K562 (cell line): Measurements from ENCODE around the gene RBFOX2. TPM values are rescaled to one million over a fixed set of nuclear protein-coding genes. Genes with fewer than 3 reads are reported as not detected.
A peak's percentile ranks its signal among the peaks of the same experiment; 100 is the strongest.

Source experiments
- EP400 ChIP-seq: fragments of 450-650 bp; IDR thresholded peaks from 2 replicates; pipeline ENCODE4 v1.6.1; 2017; ENCODE audit warnings: antibody characterized with exemption, mild to moderate bottlenecking, moderate library complexity
- ESRRA ChIP-seq: fragments of 450-650 bp; IDR thresholded peaks from 2 replicates; pipeline ENCODE4 v1.6.1; 2014; ENCODE audit warnings: low read depth, mild to moderate bottlenecking, moderate library complexity, borderline replicate concordance
- GTF2E2 ChIP-seq: fragments of 200-800 bp; sonication (Bioruptor generic); IDR thresholded peaks from 2 replicates; pipeline ENCODE4 v1.6.1; 2016; ENCODE audit warnings: missing genetic modification characterization, missing compliant biosample characterization
- MAZ ChIP-seq, 2 experiments: fragments of 450-650 bp in 1 of 2; sonication (generic) in 1 of 2; formaldehyde crosslinking; IDR thresholded peaks in 1 of 2; conservative IDR thresholded peaks in 1 of 2; 2 replicates each; pipeline versions ENCODE4 v1.4.0 to v1.5.0; 2020; ENCODE audit warnings: mild to moderate bottlenecking in 1 of 2, missing genetic modification reagents in 1 of 2
- NR2C2 ChIP-seq, 2 experiments: fragments of 200-800 bp in 1 of 2; sonication (Bioruptor generic) in 1 of 2; sonication (generic) in 1 of 2; formaldehyde crosslinking in 1 of 2; IDR thresholded peaks; 2 replicates each; pipeline versions ENCODE4 v1.6.1 to v1.8.0; 2016 to 2022; ENCODE audit warnings: mild to moderate bottlenecking in 1 of 2, missing compliant biosample characterization in 1 of 2, missing genetic modification characterization in 1 of 2, missing genetic modification reagents in 1 of 2
- TARDBP ChIP-seq: fragments of 450-650 bp; IDR thresholded peaks from 2 replicates; pipeline ENCODE4 v1.6.1; 2016
- TSC22D4 ChIP-seq: fragments of 450-650 bp; IDR thresholded peaks from 2 replicates; pipeline ENCODE4 v1.6.1; 2016; ENCODE audit warnings: missing genetic modification characterization, missing biosample characterization, control low read depth
- ZNF23 ChIP-seq: fragments of 250-450 bp; sonication (Bioruptor Pico); IDR thresholded peaks from 2 replicates; pipeline ENCODE4 v1.4.0; 2020; ENCODE audit warnings: mild to moderate bottlenecking
- polyA plus RNA-seq, 8 experiments: library from polyadenylated mRNA; depleted of rRNA in 4 of 8; stranded (reverse) in 5 of 8; unstranded in 3 of 8; fragments of >200 nt; fragmentation: Nextera tagmentation in 2 of 8; fragmentation: Illumina TruSeq in 1 of 8; extraction: Ambion mirVana in 2 of 8; extraction: Trizol in 1 of 8; gene quantifications; 2 replicates each; pipeline versions ENCODE4 v1.2.1 to v1.2.3, GENCODE V29; 2011 to 2014; ENCODE audit warnings: inconsistent platforms in 1 of 8, missing spikeins in 1 of 8
- total RNA-seq, 7 experiments: library from RNA; depleted of rRNA in 6 of 7; stranded (reverse); fragments of >200 nt in 6 of 7; fragmentation: Illumina TruSeq in 2 of 7; extraction: Trizol in 2 of 7; gene quantifications; 2 replicates each; pipeline versions ENCODE4 v1.2.1 to v1.2.3, GENCODE V29; 2011 to 2021; ENCODE audit warnings: low replicate concordance in 1 of 7
- TF ChIP-seq, protein P1 (sequence below): fragments of 450-650 bp; formaldehyde crosslinking; IDR thresholded peaks from 2 replicates; pipeline ENCODE4 v1.4.0; 2020; ENCODE audit warnings: mild to moderate bottlenecking, moderate library complexity
- TF ChIP-seq, protein P2 (sequence below), 3 experiments: fragments of 200-800 bp in 1 of 3; sonication (Bioruptor generic) in 1 of 3; sonication (generic) in 1 of 3; formaldehyde crosslinking in 1 of 3; IDR thresholded peaks; 2 replicates each; pipeline versions ENCODE4 v1.6.1 to v1.8.0; 2016 to 2022; ENCODE audit warnings: mild to moderate bottlenecking in 2 of 3, missing compliant biosample characterization in 2 of 3, missing genetic modification characterization in 2 of 3, missing genetic modification reagents in 1 of 3
- TF ChIP-seq, protein P3 (sequence below): fragments of 450-650 bp; IDR thresholded peaks from 2 replicates; pipeline ENCODE4 v1.6.1; 2016; ENCODE audit warnings: mild to moderate bottlenecking, moderate library complexity

Gene RBFOX2
- total and polyA plus RNA-seq, 9 of the 15 experiments (the other 6 are each of a cell fraction or from before 2014, with no cell fraction given), result 5.8 to 24.8 (median 14.2) TPM

DNA sequence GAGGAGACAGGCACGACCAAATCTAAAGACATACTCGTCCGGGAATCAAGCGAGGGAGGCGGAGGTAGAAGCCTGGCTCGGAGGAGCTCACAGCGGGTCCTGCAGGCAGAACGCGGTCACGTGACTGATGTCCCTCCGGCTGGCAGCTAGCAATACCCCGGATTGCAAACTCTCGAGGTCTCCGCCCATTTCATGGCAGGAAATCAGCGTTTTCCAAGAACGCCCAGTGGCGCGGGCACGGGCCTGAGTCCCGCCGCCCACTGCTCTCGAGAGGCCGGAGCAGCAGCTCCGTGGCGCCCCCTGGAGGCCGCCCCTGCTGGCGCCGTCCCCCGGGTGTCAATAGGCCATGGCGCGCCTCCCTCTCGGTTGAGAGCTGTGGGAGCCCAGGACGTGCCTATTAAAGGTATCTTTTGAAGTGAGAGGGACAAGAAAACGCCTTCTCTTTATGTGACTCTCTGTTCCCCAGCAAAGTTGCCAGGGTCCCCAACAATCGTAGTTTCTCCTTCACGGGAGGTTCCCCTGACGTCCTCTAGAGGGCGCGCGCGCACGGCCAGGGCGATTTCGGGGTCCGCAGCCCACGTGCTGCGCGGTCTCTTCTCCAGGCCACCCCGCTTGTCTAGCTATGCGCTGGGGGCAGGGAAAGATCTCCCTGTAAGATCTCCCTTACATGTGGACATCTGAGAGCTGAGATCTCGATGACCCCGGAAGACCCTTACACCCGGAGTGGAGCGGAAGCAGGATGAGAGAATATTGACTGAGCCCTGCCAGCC is 37.3 kb upstream of the RBFOX2 start (continued):
- TF ChIP-seq, protein P1, sequence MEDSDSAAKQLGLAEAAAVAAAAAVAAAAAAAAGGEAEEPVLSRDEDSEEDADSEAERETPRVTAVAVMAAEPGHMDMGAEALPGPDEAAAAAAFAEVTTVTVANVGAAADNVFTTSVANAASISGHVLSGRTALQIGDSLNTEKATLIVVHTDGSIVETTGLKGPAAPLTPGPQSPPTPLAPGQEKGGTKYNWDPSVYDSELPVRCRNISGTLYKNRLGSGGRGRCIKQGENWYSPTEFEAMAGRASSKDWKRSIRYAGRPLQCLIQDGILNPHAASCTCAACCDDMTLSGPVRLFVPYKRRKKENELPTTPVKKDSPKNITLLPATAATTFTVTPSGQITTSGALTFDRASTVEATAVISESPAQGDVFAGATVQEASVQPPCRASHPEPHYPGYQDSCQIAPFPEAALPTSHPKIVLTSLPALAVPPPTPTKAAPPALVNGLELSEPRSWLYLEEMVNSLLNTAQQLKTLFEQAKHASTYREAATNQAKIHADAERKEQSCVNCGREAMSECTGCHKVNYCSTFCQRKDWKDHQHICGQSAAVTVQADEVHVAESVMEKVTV (CRISPR knock-in tag), result peak; percentile 75
- TF ChIP-seq NR2C2 (CRISPR knock-in tag; IDR thresholded peaks at IDR 0.05), result no peak
- TF ChIP-seq NR2C2 (tag; IDR thresholded peaks at IDR 0.05), result peak; percentile 43; the same call in 1 of the 2 replicates
- peak; percentile 36; the same call in 1 of the 2 replicates for TF ChIP-seq ESRRA
- TF ChIP-seq TSC22D4 (tag), result no peak
- TF ChIP-seq, protein P2, sequence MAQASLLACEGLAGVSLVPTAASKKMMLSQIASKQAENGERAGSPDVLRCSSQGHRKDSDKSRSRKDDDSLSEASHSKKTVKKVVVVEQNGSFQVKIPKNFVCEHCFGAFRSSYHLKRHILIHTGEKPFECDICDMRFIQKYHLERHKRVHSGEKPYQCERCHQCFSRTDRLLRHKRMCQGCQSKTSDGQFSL (CRISPR knock-in tag; IDR thresholded peaks at IDR 0.05), result 0 out of 2 replicates have a peak, but pooled peaks have one; percentile 44
- TF ChIP-seq, protein P2 (tag; IDR thresholded peaks at IDR 0.05), result no peak
- no peak for TF ChIP-seq GTF2E2 (tag)
- TF ChIP-seq, protein P3, sequence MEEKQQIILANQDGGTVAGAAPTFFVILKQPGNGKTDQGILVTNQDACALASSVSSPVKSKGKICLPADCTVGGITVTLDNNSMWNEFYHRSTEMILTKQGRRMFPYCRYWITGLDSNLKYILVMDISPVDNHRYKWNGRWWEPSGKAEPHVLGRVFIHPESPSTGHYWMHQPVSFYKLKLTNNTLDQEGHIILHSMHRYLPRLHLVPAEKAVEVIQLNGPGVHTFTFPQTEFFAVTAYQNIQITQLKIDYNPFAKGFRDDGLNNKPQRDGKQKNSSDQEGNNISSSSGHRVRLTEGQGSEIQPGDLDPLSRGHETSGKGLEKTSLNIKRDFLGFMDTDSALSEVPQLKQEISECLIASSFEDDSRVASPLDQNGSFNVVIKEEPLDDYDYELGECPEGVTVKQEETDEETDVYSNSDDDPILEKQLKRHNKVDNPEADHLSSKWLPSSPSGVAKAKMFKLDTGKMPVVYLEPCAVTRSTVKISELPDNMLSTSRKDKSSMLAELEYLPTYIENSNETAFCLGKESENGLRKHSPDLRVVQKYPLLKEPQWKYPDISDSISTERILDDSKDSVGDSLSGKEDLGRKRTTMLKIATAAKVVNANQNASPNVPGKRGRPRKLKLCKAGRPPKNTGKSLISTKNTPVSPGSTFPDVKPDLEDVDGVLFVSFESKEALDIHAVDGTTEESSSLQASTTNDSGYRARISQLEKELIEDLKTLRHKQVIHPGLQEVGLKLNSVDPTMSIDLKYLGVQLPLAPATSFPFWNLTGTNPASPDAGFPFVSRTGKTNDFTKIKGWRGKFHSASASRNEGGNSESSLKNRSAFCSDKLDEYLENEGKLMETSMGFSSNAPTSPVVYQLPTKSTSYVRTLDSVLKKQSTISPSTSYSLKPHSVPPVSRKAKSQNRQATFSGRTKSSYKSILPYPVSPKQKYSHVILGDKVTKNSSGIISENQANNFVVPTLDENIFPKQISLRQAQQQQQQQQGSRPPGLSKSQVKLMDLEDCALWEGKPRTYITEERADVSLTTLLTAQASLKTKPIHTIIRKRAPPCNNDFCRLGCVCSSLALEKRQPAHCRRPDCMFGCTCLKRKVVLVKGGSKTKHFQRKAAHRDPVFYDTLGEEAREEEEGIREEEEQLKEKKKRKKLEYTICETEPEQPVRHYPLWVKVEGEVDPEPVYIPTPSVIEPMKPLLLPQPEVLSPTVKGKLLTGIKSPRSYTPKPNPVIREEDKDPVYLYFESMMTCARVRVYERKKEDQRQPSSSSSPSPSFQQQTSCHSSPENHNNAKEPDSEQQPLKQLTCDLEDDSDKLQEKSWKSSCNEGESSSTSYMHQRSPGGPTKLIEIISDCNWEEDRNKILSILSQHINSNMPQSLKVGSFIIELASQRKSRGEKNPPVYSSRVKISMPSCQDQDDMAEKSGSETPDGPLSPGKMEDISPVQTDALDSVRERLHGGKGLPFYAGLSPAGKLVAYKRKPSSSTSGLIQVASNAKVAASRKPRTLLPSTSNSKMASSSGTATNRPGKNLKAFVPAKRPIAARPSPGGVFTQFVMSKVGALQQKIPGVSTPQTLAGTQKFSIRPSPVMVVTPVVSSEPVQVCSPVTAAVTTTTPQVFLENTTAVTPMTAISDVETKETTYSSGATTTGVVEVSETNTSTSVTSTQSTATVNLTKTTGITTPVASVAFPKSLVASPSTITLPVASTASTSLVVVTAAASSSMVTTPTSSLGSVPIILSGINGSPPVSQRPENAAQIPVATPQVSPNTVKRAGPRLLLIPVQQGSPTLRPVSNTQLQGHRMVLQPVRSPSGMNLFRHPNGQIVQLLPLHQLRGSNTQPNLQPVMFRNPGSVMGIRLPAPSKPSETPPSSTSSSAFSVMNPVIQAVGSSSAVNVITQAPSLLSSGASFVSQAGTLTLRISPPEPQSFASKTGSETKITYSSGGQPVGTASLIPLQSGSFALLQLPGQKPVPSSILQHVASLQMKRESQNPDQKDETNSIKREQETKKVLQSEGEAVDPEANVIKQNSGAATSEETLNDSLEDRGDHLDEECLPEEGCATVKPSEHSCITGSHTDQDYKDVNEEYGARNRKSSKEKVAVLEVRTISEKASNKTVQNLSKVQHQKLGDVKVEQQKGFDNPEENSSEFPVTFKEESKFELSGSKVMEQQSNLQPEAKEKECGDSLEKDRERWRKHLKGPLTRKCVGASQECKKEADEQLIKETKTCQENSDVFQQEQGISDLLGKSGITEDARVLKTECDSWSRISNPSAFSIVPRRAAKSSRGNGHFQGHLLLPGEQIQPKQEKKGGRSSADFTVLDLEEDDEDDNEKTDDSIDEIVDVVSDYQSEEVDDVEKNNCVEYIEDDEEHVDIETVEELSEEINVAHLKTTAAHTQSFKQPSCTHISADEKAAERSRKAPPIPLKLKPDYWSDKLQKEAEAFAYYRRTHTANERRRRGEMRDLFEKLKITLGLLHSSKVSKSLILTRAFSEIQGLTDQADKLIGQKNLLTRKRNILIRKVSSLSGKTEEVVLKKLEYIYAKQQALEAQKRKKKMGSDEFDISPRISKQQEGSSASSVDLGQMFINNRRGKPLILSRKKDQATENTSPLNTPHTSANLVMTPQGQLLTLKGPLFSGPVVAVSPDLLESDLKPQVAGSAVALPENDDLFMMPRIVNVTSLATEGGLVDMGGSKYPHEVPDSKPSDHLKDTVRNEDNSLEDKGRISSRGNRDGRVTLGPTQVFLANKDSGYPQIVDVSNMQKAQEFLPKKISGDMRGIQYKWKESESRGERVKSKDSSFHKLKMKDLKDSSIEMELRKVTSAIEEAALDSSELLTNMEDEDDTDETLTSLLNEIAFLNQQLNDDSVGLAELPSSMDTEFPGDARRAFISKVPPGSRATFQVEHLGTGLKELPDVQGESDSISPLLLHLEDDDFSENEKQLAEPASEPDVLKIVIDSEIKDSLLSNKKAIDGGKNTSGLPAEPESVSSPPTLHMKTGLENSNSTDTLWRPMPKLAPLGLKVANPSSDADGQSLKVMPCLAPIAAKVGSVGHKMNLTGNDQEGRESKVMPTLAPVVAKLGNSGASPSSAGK, result peak; percentile 90
- peak in 1 of 2 experiments; percentile 46; a peak in 1 of 4 replicates for TF ChIP-seq MAZ (CRISPR knock-in tag; conservative IDR thresholded peaks at IDR 0.05 in 1 of 2, IDR thresholded peaks at IDR 0.05 in 1 of 2)
- TF ChIP-seq ZNF23 (CRISPR knock-in tag), result no peak
- peak; percentile 84 for TF ChIP-seq EP400
- TF ChIP-seq TARDBP, result no peak
